Fibroblast of the aortic adventitia (primary cell): ENCODE data around the gene AKAP8. TPM values are rescaled to one million over a fixed set of nuclear protein-coding genes. Genes with fewer than 3 reads are reported as not detected.

Source experiments
- DNase-seq: peaks from one replicate; pipeline ENCODE4 v3.0.0-alpha.2; 2010; ENCODE audit warnings: low read depth
- H3K4me3 ChIP-seq: 2 replicates; pipeline ENCODE4 v1.5.1; 2011; ENCODE audit warnings: low read depth, mild to moderate bottlenecking, control low read depth, low read length, moderate library complexity
- total RNA-seq: library from RNA; depleted of rRNA; stranded (reverse); fragments of >200 nt; gene quantifications from 2 replicates; pipeline ENCODE4 v1.2.3, GENCODE V29; 2012; ENCODE audit warnings: low replicate concordance
- TF ChIP-seq, protein P1 (sequence below): IDR thresholded peaks from 2 replicates; pipeline ENCODE4 v1.5.1; 2011; ENCODE audit warnings: mild to moderate bottlenecking, low read length, control low read depth, inconsistent platforms; ENCODE audit not compliant: insufficient read depth

Gene AKAP8
- total RNA-seq, 1 donor, result 15.5 TPM

DNA sequence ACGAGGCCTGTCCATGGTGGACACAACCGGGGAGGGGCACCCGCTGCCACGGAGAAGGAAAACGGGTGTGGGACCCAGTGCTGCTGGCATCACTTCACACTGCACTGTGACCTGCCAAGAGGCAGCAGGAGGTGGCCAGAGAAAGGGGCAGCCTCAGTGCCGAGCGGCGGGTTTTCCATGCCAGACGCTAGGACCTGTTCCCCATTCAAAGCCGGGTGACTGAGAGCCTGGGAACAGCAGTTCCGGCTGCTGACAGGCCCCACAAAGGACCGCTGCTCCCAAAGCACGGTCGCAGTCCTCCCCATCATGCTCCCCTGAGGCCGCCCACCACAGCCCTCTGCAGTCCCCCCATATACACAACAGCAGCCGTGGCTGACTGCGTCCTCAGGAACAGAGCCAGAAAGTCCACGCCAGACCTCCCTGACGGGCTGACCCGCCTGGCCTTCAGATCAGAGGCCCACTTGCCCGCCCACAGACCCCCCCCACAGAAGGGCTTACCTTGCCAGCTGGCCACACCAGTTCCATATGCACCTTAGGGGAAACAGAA is 5.4 kb downstream of the AKAP8 start:
- TF ChIP-seq, protein P1, sequence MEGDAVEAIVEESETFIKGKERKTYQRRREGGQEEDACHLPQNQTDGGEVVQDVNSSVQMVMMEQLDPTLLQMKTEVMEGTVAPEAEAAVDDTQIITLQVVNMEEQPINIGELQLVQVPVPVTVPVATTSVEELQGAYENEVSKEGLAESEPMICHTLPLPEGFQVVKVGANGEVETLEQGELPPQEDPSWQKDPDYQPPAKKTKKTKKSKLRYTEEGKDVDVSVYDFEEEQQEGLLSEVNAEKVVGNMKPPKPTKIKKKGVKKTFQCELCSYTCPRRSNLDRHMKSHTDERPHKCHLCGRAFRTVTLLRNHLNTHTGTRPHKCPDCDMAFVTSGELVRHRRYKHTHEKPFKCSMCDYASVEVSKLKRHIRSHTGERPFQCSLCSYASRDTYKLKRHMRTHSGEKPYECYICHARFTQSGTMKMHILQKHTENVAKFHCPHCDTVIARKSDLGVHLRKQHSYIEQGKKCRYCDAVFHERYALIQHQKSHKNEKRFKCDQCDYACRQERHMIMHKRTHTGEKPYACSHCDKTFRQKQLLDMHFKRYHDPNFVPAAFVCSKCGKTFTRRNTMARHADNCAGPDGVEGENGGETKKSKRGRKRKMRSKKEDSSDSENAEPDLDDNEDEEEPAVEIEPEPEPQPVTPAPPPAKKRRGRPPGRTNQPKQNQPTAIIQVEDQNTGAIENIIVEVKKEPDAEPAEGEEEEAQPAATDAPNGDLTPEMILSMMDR, result no peak

GRCh38 chr19:15373644-15374043 is 5.9 kb downstream of the AKAP8 start:
- H3K4me3 ChIP-seq, result no peak overlapping the region
- TF ChIP-seq, protein P1, result no peak
- no peak for DNase-seq

More for the DNA sequence above, 5.4 kb downstream of the AKAP8 start:
- H3K4me3 ChIP-seq, result no peak overlapping the region
- no peak for DNase-seq

- TF ChIP-seq, protein P1, result no peak
- H3K4me3 ChIP-seq, result no peak overlapping the region
- no peak for DNase-seq
Observed at GRCh38 chr19:15372891-15373301, 6.7 kb downstream of the AKAP8 start.

DNA sequence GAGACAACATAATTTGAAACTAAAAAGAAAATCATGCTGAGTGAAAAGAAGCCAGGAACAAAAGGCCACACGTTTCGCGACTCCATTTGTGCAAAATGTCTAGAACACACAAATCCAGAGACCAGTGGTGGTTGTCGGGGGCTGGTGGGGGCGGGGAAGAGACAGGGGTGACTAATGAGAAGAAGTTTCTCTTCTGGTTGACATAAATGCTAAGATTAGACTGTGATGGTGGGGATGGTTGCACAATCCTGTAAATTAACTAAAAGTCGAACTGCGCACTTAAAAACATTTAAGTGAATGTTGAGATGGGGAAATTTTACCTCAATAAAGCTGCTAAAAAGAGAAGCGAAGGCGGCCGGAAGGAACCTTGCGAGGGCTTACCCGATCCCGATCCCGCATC is 7.1 kb downstream of the AKAP8 start:
- no peak overlapping the region for H3K4me3 ChIP-seq
- TF ChIP-seq, protein P1, result no peak
- no peak for DNase-seq

DNA sequence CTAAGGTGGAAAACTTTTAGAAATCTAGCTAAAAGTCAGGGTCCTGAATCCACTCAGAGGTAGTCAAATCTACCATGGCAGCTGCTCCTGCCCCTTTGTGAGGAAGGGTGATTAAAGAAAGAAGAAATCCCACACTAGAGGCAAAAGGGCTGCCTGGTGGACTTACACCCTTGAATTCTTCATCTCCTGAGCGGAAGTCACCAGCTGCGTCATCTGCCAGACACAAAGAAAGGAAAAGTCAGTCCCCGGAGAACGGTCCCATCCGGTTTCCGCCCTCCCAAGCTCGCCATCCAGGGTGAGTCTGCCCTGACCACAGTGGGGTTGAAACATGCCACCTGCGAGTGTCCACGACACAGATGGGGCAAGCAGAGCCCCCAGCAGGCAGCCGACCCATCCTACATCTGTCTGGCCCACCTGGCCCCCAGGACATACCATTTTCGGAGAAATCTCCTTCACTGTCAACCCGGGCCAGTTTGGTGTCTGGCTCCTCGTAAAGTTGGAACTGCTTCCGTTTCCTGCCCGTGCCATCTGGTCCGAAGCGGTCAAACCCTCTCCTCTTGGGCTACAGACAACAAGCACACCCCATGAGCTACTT is 7.7 kb downstream of the AKAP8 start:
- TF ChIP-seq, protein P1, result no peak

GRCh38 chr19:15371119-15371518 is 8.5 kb downstream of the AKAP8 start:
- TF ChIP-seq, protein P1, result no peak
- no peak for DNase-seq
- H3K4me3 ChIP-seq, result no peak overlapping the region

More for the DNA sequence above, 7.7 kb downstream of the AKAP8 start:
- DNase-seq, result no peak
- H3K4me3 ChIP-seq, result no peak overlapping the region

DNA sequence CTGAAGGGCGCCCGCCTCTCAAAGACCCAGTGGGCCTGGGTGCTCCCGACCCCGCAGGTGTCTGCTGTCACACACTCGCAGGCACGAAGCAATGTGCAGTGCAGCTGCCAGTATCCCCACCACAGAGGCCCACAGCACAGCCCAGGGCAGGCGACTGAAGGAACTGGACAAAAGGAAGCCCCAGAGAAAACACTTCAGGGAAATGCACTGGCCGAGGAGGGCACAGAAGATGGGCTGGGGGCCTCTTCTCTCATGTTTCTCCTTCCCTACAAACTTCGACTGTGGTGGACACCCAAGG is 10.0 kb downstream of the AKAP8 start:
- TF ChIP-seq, protein P1, result no peak
- no peak overlapping the region for H3K4me3 ChIP-seq
- DNase-seq, result no peak
